ENCODE results near the gene CPA5.

CPA5 gene

GRCh38 chr7:130332259-130333053 is 12.2 kb upstream of the CPA5 start:
- DNase-seq (ENCODE audit: low read depth in 1 of 2, low spot score in 1 of 2): no peak

GRCh38 chr7:130333832-130334231 is 10.8 kb upstream of the CPA5 start:
- DNase-seq (ENCODE audit: low read depth in 1 of 2, low spot score in 1 of 2): no peak

- no peak for DNase-seq (ENCODE audit: low read depth in 1 of 2, low spot score in 1 of 2)
These were observed 10.3 kb upstream of the CPA5 start for GRCh38 chr7:130334274-130334673.

DNA sequence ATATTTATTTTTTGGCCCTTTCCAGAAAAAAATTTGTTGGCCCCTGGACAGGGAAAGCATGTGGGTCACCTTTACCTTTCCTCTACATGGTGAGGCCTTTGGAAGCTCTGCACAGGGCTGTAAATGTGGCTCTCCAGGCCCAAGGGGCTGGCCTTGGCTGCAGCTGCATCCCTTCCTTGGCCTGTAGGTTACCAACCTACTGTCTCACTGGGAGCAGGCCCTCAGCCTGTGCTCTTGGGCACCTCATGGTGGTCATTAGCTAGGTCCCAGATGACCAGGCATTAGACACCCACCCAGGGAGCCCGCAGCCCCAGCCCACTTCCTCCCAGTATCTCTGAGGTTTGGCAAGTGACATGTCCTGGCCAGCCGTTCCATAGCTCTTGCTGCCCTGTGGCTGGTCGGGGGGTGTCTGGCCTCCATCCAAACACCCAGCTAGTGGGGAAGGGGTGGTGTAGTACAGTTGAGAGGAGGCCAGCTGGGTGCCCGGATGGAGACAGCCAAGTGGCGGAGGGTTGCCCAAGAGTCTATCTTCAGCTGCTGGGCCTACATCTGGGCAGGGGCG is 7.1 kb upstream of the CPA5 start:
- DNase-seq (ENCODE audit: low read depth in 1 of 2, low spot score in 1 of 2): no peak

GRCh38 chr7:130338233-130338632 is 6.4 kb upstream of the CPA5 start:
- DNase-seq (ENCODE audit: low read depth in 1 of 2, low spot score in 1 of 2): no peak

DNA sequence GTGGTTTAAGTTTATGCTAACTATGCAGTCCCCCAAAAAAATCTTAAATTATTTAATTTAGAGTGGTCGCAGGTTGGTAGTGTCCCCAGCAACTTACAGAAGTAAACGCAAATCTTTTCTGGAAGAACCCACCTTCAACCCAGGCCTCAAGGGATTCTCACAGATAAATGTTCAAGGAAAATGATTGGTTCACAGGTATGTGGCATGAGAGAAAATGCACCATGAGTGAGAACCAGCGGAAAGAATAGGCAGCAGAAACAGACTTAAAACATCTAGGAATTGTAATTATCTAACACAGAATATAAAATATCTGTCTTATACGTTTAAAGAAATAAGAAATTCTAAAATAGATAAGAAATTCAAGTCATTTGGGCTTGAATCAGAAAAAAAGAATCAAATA is 2.7 kb upstream of the CPA5 start:
- DNase-seq (ENCODE audit: low read depth in 1 of 2, low spot score in 1 of 2): no peak

- no peak for DNase-seq (ENCODE audit: low read depth in 1 of 2, low spot score in 1 of 2)
These were observed 1.8 kb upstream of the CPA5 start for GRCh38 chr7:130342701-130343380.

DNA sequence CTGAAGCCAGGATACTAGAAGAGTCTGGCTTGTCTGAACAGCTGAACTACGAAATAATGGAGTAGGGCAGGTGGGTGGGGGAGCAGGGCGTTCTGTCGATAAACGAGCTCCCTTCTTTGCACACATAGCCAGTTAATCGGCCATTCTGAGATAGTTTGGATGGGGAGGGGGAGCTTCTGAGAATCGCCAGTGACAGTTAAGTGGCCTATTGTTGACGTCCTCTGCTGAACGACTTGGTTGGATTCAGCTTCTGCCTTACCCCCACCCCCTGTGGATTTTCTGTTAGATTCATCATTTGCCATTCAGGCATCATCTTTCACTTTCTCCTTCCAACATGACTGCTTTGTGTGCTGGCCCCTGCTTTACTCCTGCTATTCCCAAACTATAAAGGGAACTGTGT is 520 bp downstream of the CPA5 start:
- no peak for DNase-seq (ENCODE audit: low read depth in 1 of 2, low spot score in 1 of 2)

GRCh38 chr7:130345725-130346124 is 1.1 kb downstream of the CPA5 start:
- DNase-seq (ENCODE audit: low read depth in 1 of 2, low spot score in 1 of 2): no peak

- DNase-seq (ENCODE audit: low read depth in 1 of 2, low spot score in 1 of 2): no peak
These were observed 1.7 kb downstream of the CPA5 start for GRCh38 chr7:130346177-130346905.

GRCh38 chr7:130346941-130347340 is 2.3 kb downstream of the CPA5 start:
- no peak for DNase-seq (ENCODE audit: low read depth in 1 of 2, low spot score in 1 of 2)

- no peak for DNase-seq (ENCODE audit: low read depth in 1 of 2, low spot score in 1 of 2)
These were observed 5.5 kb downstream of the CPA5 start for GRCh38 chr7:130349911-130350782.

DNA sequence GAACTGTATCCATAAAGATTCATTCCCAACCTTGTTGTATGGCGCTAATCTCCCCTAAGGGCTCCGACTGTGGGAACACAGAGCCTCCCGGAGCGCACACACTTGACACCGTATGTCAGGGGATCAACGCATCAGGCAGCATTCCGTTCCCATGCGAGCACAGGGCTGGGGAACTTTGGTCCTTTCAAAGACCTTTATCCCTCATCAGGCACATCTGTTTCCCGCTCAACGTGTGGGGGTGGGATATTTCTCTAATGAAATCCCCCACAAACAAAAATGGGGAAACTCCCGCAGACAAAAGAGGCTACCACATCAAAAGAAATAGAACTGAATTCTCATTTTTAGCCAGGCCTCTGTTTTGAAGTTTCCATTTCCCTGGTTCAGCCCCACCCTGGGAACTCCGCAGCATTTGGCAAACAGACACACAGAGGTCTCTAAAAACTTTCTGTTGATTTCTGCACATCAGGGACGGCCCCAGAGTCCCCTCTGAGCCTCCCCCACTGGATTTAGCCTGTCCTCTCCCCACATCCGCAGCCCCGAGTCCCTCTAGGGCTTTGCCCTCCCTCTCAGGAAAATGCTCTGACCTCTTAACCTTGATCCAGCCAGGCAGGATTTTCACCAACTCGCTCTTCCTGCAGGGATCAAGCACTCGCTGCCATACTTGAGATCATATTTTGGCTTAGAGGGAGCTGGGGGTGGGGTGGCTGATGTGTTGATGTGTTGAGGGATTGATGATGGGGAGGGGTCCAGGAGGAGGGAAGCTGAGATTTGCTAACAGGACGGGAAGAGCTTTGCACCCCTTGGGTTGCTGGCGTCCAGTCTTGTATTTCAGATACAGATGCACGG is 6.6 kb downstream of the CPA5 start:
- DNase-seq (ENCODE audit: low read depth in 1 of 2, low spot score in 1 of 2): no peak

- no peak for DNase-seq (ENCODE audit: low read depth in 1 of 2, low spot score in 1 of 2)
These were observed 7.1 kb downstream of the CPA5 start for GRCh38 chr7:130351791-130352090.

DNA sequence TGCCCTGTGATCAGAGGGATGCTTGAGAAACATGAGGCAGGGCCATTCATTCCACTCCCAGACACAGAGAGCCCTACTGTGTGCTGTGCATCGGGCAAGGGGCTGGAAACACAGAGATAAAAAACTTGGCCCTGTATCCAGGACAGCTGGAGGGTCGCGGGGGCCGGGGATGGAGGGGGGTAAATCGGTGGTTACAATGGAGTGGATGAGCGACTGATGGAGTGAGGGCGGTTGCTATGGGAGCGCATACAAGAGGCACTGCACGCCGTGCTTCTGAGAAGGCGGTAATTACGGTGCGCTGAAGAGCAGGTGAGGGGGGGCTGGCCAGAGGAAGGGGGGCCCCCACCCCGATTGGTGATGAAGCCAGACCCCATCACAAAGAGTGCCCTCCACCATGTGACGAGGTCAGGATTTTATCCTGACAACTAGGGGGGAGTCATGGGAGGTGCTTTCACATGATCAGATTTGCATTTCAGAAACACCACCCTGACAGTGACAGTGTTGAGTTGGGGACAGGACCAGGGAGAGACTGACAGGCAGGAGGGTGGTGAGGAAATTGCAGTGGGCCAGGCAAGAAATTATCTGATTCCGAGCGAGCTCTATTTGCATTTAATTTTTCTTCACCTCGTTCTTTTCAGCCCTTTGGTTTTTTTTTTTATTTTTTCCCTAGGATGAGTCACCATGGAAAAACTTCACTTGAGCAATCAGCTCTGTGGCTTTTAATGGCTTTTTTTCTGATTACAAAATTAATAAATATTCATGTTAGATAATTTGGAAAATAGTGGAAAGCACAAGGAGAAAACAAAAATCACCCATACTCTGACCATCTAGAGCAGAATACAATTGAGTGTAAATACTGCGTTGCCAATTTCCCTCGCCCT is 7.8 kb downstream of the CPA5 start:
- DNase-seq (ENCODE audit: low read depth in 1 of 2, low spot score in 1 of 2): no peak

GRCh38 chr7:130353196-130353595 is 8.6 kb downstream of the CPA5 start:
- DNase-seq (ENCODE audit: low read depth in 1 of 2, low spot score in 1 of 2): no peak

DNA sequence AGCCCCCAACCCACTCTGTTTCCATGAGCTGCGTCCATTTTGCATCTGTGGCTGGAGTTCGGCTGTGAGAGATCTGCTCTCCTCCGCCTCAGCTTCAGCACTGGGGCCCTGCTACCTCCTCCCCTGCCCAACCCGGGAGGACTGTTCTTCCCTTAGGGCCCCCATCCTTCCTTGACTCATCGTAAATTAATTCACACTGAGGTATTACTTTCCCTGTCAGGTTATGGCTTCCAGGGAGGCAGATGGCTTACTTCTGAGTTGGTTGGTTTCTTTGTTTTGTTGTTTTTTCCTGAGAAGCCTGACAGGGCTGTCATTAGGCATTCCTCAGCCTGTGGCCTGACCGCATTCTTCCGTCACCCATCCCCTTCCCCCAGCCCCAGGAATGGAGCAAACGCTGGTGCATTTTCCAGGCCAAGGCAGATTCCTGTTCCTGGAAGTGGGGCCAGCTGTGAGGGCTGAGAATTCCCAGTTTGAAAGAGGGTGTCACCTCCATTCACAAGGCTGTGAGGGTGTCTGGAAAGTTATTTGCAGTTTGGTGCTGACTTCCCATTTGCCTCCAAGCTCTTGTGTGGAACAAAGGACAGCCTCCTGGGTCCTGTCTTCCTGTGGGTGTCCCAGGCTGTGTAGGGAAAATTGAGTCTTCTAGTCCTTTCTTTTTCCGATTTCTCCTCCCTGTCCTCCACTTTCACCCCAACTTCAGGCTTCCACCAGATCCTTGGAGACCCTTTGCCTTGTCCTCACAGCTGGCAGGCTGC is 11.7 kb downstream of the CPA5 start:
- DNase-seq (ENCODE audit: low read depth in 1 of 2, low spot score in 1 of 2): no peak

DNA sequence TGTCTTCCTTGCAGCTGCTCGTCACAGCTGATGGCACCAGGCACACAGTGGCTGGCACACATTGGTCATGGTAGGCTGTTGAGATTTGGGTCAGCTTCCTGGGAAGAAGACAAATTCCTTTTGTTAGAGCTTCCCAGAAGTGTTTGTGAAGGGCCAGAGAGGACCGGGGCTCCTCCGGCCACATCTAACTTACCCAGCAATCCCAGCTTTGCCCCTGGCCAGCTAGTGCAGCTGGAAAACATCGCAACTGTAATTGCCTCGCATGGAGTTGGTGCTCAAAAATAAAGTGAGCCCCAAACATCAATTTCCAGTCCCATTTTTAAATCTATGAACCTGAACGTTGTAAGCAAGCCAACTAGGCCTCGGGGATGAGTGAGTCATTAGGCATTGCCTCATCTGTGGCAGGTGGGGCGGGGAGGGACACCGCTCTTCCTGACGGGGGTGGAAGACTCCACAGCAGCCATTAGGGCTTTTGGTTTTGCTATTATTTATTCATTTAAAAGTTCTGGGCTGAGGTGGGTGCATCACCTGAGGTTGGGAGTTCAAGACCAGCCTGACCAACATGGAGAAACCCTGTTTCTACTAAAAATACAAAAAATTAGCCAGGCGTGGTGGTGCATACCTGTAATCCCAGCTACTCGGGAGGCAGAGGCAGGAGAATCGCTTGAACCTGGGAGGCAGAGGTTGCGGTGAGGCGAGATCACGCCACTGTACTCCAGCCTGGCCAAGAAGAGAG is 12.4 kb downstream of the CPA5 start:
- no peak for DNase-seq (ENCODE audit: low read depth in 1 of 2, low spot score in 1 of 2)

Data from activated T-helper 1 cell treated with anti-CD3 and anti-CD28 coated beads, Interleukin-2, amount 50 U/mL, for 16 hours (primary cell).